ENCODE data around the gene NFATC2. TPM values are rescaled to one million over a fixed set of nuclear protein-coding genes. Genes with fewer than 3 reads are reported as not detected.
A peak's percentile ranks its signal among the peaks of the same experiment; 100 is the strongest.

Gene NFATC2
- total RNA-seq, 2 donors from 2014 or later, result 5.7 to 7.0 TPM

DNA sequence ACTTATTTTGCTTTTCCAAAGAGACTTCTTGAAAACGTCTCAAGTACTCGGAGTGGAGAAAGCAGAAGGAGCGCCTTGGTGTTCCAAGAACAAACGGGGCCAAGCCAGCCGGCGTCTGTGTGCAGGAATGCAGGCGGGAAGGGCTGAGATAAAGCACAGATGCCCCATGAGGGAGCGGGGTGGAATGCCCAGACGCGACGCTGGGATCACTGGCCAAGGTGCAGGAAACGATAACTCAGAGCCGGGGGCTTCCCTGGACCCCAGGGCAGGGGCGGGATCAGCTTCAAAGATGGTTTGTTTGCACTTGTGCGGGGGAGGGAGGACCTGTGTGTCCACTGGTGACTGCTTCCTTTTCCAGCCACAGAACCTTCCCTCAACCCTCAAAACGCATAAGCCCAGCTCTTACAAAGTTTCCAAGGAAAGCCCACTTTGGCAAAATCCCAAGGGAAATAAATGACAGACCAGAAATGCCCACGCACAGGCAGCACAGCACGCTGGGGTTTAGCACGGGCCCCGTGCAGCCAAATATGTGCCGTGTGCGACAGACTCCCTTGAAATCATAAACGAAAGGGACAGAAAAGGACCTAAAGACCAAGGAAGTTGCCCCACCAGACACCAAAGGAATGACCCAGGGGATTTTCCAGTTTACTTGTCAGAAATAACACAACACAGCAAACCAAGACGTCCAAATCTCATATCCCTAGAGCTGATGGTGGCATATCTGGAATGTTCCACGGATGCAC lies 113.9 kb downstream of the NFATC2 start:
- ATAC-seq (peak; percentile 77 to 80), DNase-seq (peak; percentile 74)

DNA sequence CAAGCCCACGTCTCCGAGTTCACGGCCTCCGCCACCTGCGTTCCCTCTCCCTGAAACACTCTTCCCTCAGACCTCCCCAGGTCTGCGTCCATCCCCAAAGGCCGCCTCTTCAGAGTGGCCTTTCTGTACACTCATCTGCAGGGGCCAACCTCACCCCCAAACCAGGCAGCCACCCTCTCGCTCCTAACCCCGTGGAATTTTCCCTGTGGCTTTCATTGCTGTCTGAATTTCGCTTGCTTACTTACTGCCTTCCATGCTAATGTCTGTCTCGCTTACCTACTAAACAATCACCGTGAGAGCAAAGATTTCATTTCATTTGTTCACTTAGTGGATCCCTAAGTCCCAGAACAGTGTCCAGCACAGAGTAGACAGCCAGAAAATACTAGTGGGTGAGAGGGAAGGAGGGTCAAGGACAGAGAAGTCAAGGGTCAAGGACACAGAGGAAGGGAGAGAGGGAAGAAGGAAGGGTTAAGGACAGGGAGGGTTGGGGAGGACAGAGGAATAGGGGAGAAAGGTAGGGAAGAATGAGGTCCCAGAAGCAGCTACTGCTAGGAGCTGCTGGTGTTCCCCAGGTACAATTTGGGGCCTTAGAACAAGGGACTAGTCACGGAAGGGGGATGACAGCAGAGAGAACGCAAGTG lies 114.7 kb downstream of the NFATC2 start:
- DNase-seq, result no peak
- intact Hi-C loops (cut with DNase I), result no loop called here

More for the DNA sequence above, 113.9 kb downstream of the NFATC2 start:
- intact Hi-C loops (cut with DNase I), result no loop called here

DNA sequence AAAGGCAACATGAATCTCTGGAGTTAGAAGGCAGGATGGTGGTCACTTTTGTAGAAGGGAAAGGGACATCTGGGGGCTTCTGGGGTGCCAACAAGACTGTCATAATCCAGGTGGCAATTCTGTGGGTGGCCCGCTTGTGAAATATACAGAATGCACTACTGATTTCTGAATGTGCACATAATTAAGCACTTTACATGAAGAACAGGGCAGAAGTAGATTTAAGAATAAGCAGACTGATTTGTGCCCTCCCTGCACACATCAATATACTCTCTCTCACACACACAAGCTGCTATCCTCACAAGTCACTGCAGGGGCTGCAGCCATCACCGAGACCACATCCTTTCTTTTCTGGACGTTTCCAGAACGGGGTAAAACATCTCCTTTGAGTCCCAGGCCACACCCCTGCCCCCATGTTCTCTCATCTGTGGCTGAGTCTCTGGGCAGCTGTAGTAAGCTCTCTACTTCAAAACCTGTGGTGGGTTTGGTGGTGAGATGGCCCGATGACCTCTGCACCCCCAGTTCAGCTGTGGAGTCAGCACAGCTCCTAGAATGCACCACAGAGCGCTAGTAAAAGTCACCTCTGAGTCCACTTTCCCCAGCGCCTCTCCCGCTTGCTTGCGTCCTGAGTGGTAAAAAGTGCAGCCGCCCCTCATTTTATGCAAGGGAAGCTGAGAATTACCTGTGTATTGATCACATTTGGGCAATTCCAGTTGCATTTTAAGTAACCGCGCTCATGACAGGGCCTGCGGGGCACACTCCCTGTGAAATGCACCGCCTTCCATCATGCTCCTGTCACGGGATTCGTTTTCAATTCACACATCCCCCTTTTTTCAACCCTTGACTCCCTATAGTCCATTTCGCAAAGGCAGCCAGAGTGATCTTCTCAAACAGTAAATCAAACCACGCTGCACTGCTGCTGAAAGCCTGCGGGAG lies 115.5 kb downstream of the NFATC2 start:
- DNase-seq (no peak), ATAC-seq (no peak)
- intact Hi-C loops (cut with DNase I), result no loop called here

More for the DNA sequence above, 114.7 kb downstream of the NFATC2 start:
- ATAC-seq, result no peak

DNA sequence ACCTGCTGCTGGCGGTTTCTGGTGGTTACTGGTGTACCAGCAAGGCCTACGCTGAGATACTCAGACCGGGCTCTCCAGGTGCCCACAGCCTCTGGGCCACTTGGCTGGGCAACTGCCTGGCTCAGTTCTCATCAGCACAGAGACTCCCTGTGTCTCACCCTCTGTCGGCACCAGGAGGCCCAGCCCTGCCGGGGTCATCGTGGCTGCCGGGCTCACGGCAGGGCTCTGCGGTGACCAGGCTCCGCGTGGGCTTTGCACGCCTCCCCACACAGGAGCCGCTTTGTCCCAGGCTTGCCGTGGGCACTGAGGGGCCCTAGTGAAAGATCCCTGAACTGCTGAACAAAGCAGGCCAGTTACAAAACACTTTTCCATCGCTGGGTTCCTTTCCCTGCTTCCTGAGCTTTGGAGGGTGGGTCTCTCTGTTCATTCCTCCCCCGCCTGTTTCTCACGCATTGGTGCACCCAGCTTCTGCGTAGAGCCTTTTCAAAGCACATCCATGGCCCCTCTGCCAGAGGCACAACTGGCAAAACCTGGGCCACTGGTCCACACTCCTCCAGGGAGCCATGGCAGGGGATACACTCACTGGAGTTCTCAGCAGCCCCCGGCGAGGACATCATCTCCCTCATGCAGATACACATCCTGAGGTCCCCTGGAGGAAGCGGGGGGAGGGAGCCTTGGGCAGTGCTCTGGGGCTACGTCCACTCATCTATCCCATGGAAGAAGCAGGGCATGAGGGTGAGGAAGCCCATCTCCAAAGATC lies 117.0 kb downstream of the NFATC2 start:
- intact Hi-C loops (cut with DNase I), result no loop called here
- DNase-seq, result no peak

DNA sequence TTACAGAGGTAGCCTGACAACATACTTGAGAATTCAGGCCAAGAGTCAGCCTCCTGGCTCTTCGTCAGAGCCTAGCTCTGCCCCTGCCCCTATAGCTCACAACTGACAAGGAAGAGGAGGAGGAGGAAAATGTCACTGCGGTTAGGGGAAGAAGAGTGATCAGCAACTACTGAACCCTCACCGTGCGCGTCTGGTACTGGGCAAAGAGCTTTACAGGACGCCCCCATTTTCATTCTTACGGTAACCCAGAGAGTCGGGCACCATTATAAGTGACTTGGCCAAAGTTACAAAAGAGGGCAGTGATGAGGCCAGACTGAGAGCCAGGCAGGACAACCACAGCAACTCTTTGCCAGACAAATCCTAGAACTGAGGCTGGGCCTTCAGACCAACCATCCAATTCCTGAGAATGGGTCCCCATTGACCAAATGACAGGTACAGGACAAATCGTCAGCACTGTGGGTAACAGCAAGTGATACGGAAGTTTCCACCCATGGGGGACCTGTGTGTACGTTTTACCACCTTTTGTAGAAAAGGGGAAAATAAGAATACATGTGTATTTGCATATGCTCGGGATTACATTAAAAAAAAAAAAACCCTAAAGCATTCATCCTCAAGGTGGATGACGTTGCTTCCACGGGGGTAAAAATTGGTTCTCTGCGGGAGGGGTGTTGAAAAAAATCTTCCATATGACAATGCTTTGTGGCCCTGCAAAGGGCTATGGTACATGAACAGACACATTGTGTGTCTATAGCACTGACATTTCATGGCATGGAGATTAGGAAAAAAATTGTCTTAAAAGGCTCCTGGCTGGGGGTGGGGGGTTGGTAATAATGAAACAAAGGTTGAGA lies 118.0 kb downstream of the NFATC2 start:
- DNase-seq, result no peak
- no peak for ATAC-seq
- intact Hi-C loops (cut with DNase I), result no loop called here

More for the DNA sequence above, 117.0 kb downstream of the NFATC2 start:
- ATAC-seq, result no peak

DNA sequence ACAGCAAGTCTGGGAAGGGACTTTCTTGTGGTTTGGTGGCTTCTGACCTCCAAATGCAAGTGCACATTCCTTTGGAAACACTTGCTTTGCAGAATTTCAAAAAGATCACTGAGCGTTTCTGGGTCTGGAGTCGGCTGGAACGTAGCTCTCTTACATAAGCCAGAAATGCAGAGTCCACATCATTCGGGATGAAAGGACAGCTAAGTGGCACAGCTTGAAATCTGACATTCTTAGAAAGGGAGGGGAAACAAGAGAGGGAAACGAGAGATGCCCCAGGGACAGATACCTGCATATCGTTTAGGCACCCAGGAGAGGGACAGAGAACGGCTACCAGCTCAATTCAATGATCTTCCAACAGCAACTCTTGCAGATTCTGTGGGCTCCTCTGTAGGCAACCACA lies 118.7 kb downstream of the NFATC2 start:
- DNase-seq, result no peak
- ATAC-seq, result no peak
- intact Hi-C loops (cut with DNase I), result no loop called here

DNA sequence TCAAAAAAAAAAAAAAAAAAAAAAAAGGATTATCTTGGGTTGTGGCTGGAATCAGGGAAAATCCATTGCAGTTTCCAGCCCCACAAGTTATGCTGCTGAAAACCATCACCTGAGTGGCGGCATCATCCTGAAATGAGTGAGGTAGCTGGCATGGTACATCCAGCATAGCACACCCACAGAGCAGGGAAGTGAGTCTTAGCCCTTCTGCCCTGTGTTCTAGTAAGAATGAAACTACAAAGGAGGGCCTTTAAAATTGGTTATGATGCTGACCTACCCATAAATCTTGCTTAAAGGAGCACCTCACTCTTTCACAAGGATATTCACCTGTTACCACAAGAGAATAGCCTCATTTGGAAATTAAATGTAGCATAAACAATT lies 119.2 kb downstream of the NFATC2 start:
- DNase-seq (no peak), ATAC-seq (no peak)
- intact Hi-C loops (cut with DNase I), result no loop called here

DNA sequence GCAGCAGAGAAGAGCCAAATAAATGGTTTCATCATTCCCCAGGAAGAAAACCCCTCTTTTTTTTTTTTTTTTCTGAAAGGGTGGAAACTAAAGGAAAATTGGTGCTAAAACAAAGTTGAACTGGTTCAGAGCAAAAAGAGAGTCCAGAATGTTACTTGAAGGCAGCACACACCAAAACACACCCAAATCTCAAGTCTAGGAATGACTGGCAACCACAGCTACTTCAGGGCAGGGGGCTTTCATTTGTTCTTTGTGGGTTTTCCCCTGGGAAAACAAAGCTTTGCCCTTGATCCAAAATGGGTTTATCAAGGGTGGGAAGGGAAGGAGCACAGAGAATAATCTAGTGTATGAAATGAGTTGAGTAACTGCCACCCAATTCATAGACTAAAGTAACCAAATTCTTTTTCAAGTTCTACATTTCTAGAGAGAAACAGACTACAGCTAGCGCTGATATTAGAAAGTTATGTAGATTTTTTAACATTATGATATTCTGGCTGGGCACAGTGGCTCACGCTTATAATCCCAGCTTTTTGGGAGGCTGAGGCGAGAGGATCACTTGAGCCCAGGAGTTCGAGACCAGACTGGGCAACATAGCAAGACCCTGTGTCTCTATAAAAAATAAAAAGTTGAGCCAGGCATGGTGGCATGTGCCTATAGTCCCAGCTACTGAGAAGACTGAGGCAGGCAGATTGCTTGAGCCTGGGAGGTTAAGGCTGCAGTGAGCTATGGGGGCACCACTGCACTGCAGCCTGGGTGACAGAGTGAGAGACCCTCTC lies 119.8 kb downstream of the NFATC2 start:
- DNase-seq (no peak), ATAC-seq (no peak)
- intact Hi-C loops (cut with DNase I), result no loop called here

DNA sequence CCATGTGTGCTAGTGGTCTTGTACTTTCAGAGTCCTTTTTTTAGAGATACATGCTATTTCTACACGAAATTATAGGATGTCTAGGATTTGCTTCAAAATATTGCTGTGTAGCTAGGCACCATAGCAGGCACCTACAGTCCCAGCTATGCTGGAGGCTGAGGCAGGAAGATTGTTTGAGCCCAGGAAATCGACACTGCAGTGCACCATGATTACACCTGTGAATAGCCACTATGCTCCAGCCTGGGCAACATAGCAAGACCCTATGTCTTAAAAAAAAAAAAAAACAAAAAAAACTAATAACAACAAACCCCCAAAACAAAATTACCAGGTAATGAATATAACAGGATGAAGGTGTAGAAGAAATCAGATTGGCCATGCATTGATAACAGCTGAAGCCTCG lies 121.7 kb downstream of the NFATC2 start:
- DNase-seq (no peak), ATAC-seq (no peak)
- intact Hi-C loops (cut with DNase I), result no loop called here

DNA sequence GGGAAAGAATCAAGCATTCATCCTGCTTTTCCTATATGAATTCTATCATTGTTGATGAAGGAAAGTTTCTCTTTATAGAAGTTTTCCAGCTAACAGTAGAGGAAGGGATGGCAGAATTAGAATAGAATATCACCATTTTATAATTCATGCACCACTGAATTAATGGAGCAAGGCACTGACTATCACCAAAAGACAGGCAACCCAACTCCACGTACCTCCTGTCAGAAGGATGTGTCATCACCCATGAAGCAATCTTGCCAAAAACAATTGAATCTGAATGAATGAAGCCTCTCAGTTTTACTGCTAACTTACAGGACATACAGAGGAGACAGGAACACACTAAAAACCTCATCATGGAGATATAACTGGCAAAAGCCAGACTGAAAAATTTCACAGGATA lies 122.4 kb downstream of the NFATC2 start:
- intact Hi-C loops (cut with DNase I), result no loop called here
- ATAC-seq, result peak in 1 of 2 donors; percentile 69

DNA sequence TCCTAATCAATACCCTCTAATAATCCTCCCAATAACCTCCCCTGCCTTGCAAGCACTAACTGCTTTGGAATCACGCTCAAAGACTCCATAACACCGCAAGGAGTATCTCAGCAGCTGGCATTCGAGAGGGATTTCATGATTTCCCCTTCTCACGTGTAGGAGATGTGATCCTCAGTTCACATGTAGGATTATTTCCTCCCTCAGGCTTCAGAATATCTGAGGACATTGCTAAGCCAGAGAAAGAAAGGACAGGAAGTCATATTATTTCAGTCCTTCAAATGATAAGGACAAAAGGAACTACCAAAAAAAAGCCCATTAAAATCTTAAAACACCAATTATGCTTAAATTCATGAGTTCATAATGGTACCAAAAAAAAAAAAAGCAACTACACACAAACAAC lies 122.9 kb downstream of the NFATC2 start:
- DNase-seq, result no peak
- intact Hi-C loops (cut with DNase I), result no loop called here
- no peak for ATAC-seq

More for the DNA sequence above, 122.4 kb downstream of the NFATC2 start:
- no peak for DNase-seq

DNA sequence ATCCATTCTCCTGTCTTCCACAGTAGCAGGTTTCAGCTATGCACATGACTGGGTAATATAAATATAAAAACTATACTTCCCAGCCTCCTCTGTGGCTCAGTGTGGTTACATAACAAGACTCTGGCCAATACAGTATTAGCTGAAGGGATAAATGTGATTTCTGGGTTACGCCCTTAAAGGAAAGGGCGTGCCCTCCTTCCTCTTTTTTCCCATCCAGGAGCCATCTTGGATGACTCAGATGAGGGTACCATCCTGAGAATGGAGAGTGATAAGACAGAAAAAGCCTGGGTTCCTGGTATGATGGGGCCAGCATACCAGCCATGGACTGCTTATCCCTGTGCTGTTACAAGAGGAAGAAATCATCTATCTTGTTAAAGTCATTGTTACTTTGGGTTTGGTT lies 123.3 kb downstream of the NFATC2 start:
- ATAC-seq, result no peak
- intact Hi-C loops (cut with DNase I), result no loop called here
- no peak for DNase-seq

DNA sequence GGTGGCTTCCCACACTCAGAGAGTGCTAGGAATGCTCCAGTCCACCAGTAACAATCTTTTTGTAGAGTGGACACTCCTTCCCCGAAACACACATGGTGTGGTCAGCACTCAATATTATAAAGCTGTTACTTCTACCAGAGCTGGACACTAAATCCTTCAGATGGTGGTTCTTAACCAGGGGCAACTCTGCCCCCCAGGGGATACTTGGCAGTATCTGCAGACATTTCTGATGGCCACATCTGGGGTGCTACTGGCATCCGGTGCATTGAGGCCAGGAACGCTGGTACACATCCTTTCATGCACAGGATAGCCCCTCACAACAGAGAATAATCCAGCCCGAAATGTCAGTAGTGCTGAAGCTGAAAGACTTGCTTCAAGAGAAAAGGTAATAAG lies 124.4 kb downstream of the NFATC2 start:
- intact Hi-C loops (cut with DNase I), result no loop called here
- ATAC-seq (no peak), DNase-seq (no peak)

DNA sequence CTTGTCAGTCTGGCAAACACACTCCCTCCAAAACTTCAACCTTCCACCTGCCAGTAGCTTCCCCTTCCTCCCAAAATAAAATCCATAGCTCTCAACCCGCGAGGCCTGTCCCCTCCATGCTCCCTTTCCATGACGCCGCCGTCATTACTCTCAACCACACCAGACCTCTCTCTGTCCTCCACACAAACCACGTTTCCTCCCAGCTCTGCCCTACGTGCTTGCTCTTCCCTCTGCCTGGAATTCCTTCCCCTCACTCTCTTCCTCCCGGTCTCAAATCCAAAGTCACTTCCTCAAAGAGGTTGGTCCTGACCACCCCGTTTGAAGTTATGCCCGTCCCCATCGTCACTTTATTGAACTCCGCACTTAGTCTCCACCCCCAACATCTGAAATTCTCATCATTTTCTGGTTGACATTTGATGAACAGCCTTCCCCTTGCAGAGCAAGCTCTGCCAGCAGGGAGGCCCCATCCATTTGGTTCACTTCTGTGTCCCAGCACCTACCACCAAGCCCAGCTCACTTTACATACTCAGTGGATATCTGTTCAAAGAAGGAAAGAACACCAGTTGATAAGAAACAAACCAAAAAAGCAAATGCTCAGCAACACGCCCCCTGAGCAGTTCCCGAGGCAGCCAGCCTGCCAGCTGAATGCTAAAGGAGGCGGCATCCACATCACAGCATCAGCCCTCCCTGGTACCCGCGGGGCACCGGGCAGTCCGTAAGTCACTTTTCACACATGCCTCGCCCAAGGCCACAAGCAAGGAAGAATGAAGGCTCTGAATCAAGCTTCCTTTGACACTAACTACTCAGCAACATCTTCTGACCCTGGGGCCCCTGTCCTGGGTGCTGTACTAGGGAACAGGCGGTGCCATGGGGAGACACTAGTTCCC lies 125.0 kb downstream of the NFATC2 start:
- no peak for DNase-seq
- no peak for ATAC-seq
- intact Hi-C loops (cut with DNase I), result no loop called here

DNA sequence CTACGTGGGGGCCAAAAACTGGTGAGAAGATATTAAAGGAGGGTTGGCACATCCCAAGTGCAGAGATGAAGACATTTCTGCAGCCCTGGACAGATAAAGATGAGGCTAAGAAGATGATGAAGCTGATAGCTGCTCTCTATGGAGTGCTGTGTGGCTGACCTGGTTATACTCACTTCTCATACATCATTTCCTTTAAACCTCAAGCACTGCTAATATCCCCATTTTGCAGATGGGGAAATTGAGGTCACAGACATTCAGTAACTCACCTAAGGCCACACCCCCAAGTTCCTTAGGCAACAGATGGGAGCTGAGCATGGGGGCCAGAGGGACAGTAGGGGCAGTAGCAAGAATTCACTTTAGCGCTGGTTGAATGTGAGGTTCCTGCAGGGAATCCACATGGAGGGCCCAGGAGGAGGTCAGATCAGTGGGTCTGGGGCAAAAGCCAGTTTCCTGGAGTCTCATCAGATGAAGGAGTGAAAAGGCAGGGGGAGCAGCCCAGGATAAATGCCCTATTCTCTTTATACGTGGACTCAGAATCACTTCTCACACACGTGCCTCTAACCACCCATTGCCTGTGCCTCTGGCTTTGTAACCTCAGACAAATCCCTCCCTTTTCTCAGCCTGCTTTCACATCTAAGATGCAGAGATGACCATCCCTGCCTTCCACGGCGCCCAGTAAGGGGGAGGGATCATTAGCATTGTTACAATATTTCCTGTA lies 125.8 kb downstream of the NFATC2 start:
- intact Hi-C loops (cut with DNase I), result no loop called here
- ATAC-seq (no peak), DNase-seq (no peak)

DNA sequence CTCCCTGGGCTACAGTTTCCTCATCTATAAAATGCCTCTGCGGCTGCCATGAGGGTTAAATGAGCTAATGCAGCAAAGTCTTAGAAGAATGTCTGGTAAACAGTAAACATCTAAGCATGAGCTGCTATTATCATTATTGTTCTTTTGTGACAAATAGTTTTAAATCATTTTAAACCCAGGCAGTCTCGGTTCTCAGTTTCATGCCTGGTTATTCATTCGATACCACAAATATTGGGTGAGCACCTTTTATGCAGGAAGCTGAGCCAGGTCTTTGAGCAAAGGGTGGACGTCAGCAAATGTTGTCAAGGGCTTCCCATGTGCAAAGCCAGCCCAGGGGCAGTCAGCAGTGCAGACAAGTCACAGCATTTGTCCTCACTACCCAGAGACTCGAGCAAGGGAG lies 128.7 kb downstream of the NFATC2 start:
- DNase-seq (no peak), ATAC-seq (no peak)
- intact Hi-C loops (cut with DNase I), result no loop called here
